GM19324 (cell line): ENCODE data around the gene NUDT21.
"Not testable (repeated sequence)": the region's sequence is repeated elsewhere in the genome, so short reads cannot be mapped to it uniquely, and the experiment has no call there.

ENCODE experiments used
- ATAC-seq: cut with Tn5 transposase; IDR thresholded peaks from one replicate; pipeline ENCODE4 v1.9.1; 2021; ENCODE audit warnings: mild to moderate bottlenecking, moderate library complexity; ENCODE audit not compliant: unreplicated experiment, low FRiP score

Gene NUDT21

DNA sequence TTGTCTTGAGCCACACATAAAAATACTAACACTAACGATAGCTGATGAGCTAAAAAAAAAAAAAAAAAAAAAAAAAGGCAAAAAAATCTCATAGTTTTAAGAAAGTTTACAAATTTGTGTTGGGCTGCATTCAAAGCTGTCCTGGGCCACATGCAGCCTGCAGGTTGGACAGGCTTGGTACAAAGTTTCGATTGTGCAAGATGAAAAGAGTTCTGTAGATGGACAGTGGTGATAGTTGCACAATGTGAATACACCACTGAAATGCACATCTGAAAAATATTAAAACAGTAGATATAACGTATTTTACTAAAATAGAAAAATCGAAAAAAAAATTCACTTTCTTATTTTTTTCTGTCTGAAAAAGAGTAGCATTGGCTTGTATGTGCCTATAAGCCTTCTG, 68.7 kb downstream of the NUDT21 start:
- no peak for ATAC-seq

DNA sequence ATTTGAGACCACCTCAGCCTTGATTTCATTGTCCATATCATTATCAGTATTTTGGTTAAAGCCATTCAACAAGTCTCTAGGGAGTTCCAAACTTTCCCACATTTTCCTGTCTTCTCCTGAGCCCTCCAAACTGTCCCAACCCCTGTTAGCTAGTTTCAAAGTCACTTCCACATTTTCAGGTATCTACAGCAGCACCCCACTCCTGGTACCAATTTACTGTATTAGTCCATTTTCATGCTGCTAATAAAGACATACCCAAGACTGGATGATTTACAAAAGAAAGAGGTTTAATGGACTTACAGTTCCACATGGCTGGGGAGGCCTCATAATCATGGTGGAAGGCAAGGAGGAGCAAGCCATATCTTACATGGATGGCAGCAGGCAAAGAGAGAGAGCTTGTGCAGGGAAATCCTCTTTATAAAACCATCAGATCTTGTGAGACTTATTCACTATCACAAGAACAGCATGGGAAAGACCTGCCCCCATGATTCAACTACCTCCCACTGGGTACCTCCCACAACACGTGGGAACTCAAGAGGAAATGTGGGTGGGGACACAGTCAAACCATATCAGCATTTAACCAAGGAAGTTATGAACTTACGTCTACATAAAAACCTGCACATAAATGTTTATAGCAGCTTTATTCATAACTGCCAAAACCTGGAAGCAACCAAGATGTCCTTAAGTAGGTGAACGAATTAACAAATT, 70.2 kb downstream of the NUDT21 start:
- not testable (repeated sequence) for ATAC-seq
